ENCODE measurements around the gene HHAT.

DNA sequence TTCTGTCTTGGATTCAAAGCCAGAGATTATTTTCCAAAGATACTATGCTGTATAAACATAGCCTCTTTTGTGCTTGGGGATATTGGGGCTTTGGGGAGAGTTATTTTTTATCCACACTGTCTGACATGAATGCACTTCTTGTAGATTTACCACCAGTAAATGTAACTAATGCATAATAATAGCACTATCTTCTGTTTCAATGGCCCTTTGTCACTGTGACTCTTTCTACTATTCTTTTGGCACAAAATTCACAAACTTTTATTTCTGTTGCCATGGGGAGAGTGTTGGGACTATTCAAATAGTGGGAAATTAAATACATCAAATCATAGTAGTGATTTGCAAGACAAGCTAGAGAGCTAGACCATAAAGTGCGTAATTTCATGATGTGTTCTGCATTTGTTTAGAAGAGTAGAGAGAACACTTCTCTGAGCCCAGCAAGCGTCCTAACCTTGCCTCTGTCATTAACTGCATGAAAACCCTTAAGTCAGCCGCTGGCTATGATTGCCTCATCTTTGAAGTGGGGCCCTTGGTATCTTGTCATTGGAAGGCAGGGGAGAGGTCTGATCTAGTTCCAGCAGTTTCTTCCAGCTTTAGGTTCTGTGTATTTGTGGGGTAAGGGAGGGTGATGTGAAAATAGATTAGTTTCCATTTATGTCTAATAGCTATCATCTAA, 154.4 kb downstream of the HHAT start:
- TF ChIP-seq EP300 (IDR thresholded peaks at IDR 0.05) = no peak
- TF ChIP-seq POLR2A (IDR thresholded peaks at IDR 0.05) = no peak
- TF ChIP-seq, protein P1, sequence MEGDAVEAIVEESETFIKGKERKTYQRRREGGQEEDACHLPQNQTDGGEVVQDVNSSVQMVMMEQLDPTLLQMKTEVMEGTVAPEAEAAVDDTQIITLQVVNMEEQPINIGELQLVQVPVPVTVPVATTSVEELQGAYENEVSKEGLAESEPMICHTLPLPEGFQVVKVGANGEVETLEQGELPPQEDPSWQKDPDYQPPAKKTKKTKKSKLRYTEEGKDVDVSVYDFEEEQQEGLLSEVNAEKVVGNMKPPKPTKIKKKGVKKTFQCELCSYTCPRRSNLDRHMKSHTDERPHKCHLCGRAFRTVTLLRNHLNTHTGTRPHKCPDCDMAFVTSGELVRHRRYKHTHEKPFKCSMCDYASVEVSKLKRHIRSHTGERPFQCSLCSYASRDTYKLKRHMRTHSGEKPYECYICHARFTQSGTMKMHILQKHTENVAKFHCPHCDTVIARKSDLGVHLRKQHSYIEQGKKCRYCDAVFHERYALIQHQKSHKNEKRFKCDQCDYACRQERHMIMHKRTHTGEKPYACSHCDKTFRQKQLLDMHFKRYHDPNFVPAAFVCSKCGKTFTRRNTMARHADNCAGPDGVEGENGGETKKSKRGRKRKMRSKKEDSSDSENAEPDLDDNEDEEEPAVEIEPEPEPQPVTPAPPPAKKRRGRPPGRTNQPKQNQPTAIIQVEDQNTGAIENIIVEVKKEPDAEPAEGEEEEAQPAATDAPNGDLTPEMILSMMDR (IDR thresholded peaks at IDR 0.05) = no peak

All from stomach (tissue), 4 donors.